OCI-LY7 (cell line): Measurements from ENCODE around the gene NAT16.

Source experiments
- CTCF ChIP-seq: fragments of 200-600 bp; sonication (generic); conservative IDR thresholded peaks from 2 replicates; pipeline ENCODE4 v1.5.1; 2014; ENCODE audit warnings: mild to moderate bottlenecking, antibody characterized with exemption, low read length, moderate library complexity, mixed read lengths
- EZH2phosphoT487 ChIP-seq: fragments of 200-600 bp; sonication (generic); IDR thresholded peaks from 2 replicates; pipeline ENCODE4 v1.6.1; 2018; ENCODE audit warnings: low read depth, borderline replicate concordance, mild to moderate bottlenecking, mixed run types, antibody characterized with exemption, low read length, moderate library complexity, mixed read lengths

DNA sequence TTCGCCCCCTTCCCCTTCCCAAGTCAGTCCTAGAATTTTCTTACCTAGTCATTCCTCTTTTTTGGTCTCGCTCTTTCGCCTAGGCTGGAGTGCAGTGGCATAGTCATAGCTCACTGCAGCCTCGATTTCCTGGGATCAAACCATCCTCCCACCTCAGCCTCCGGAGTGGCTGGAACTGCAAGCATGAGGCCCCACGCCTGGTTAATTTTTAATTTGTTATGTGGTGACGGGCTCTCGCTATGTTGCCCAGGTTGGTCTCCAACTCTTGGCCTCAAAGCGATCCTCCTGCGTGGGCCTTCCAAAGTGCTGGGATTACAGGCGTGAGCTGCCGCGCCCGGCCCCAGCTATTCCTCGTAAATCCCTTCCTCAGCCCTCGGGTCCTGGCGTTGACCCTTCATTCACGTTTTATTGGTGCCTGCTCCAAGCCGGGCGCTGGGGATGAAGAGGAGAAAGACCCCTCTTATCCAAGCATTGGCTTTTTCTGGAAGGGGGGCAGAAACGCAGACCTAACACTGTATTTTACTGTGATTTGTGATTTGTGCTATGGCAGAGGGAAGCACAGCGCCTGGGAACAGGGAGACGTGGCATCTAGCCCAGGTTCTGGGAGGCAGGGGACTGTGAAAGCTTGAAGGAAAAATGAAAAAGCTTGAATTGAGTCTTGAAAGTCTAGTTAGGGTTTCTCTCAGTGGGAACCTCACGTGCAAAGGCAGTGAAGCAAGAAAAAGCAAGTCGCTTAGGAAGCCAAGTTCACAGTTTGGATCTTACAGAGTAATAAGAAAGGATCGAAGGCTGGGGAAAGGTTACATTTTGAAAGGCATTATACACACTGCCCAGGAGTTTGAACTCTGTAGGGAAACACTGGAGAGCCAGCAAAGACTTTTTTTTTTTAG is 38.4 kb upstream of the NAT16 start:
- TF ChIP-seq CTCF (no peak), EZH2phosphoT487 (no peak)
